K562 (cell line): ENCODE data around the gene CGREF1. TPM values are rescaled to one million over a fixed set of nuclear protein-coding genes. Genes with fewer than 3 reads are reported as not detected.

Experiments used
- ARHGAP35 ChIP-seq: fragments of 450-650 bp; IDR thresholded peaks from 2 replicates; pipeline ENCODE4 v1.6.1; 2018; ENCODE audit not compliant: partially characterized antibody
- COPS2 ChIP-seq: fragments of 450-650 bp; conservative IDR thresholded peaks from 2 replicates; pipeline ENCODE4 v1.6.1; 2016; ENCODE audit warnings: mild to moderate bottlenecking, moderate library complexity
- HDAC2 ChIP-seq: fragments of 450-650 bp; IDR thresholded peaks from 2 replicates; pipeline ENCODE4 v1.6.1; 2016; ENCODE audit warnings: mild to moderate bottlenecking
- L3MBTL2 ChIP-seq: fragments of 450-650 bp; IDR thresholded peaks from 2 replicates; pipeline ENCODE4 v1.6.1; 2016; ENCODE audit warnings: mild to moderate bottlenecking, moderate library complexity
- PHB ChIP-seq: fragments of 250-450 bp; sonication (Bioruptor Pico); IDR thresholded peaks from 2 replicates; pipeline ENCODE4 v1.5.0; 2021
- PHF21A ChIP-seq: fragments of 450-650 bp; IDR thresholded peaks from 2 replicates; pipeline ENCODE4 v1.6.1; 2017; ENCODE audit warnings: low read depth, borderline replicate concordance
- SFPQ ChIP-seq: fragments of 200-400 bp; formaldehyde crosslinking; IDR thresholded peaks from 2 replicates; pipeline ENCODE4 v1.6.1; 2017; ENCODE audit warnings: mild to moderate bottlenecking, low read depth, low read length, moderate library complexity
- TBL1XR1 ChIP-seq, 2 experiments: IDR thresholded peaks; 2 replicates each; pipeline ENCODE4 v1.6.1; 2012; ENCODE audit warnings: improper control_type of control experiment in 2 of 2, low read length in 2 of 2, mild to moderate bottlenecking in 1 of 2
- ZNF232 ChIP-seq: sonication (generic); formaldehyde crosslinking; IDR thresholded peaks from 2 replicates; pipeline ENCODE4 v1.8.0; 2022; ENCODE audit warnings: mild to moderate bottlenecking, missing genetic modification reagents
- ZNF395 ChIP-seq: fragments of 200-800 bp; sonication (Bioruptor generic); IDR thresholded peaks from 2 replicates; pipeline ENCODE4 v1.6.1; 2017; ENCODE audit warnings: missing genetic modification characterization, missing compliant biosample characterization
- ZNF699 ChIP-seq: fragments of 250-450 bp; sonication (Bioruptor Pico); IDR thresholded peaks from 2 replicates; pipeline ENCODE4 v1.8.0; 2021; ENCODE audit warnings: mild to moderate bottlenecking, moderate library complexity; ENCODE audit not compliant: insufficient replicate concordance
- polyA plus RNA-seq, 8 experiments: library from polyadenylated mRNA; depleted of rRNA in 4 of 8; stranded (reverse) in 5 of 8; unstranded in 3 of 8; fragments of >200 nt; fragmentation: Nextera tagmentation in 2 of 8; fragmentation: Illumina TruSeq in 1 of 8; extraction: Ambion mirVana in 2 of 8; extraction: Trizol in 1 of 8; gene quantifications; 2 replicates each; pipeline versions ENCODE4 v1.2.1 to v1.2.3, GENCODE V29; 2011 to 2014; ENCODE audit warnings: inconsistent platforms in 1 of 8, missing spikeins in 1 of 8
- total RNA-seq, 7 experiments: library from RNA; depleted of rRNA in 6 of 7; stranded (reverse); fragments of >200 nt in 6 of 7; fragmentation: Illumina TruSeq in 2 of 7; extraction: Trizol in 2 of 7; gene quantifications; 2 replicates each; pipeline versions ENCODE4 v1.2.1 to v1.2.3, GENCODE V29; 2011 to 2021; ENCODE audit warnings: low replicate concordance in 1 of 7
- TF ChIP-seq, protein P1 (sequence below): fragments of 250-450 bp; sonication (Bioruptor Pico); IDR thresholded peaks from 2 replicates; pipeline ENCODE4 v1.5.0; 2021
- TF ChIP-seq, protein P2 (sequence below), 2 experiments: fragments of 450-650 bp; IDR thresholded peaks; 2 replicates each; pipeline ENCODE4 v1.6.1; 2016; ENCODE audit warnings: mild to moderate bottlenecking in 2 of 2, borderline replicate concordance in 1 of 2, low read depth in 1 of 2, moderate library complexity in 1 of 2

The CGREF1 gene
- total and polyA plus RNA-seq, 9 of the 15 experiments (the other 6 are each of a cell fraction or from before 2014, with no cell fraction given) = 0.07 to 0.50 (median 0.37) TPM

DNA sequence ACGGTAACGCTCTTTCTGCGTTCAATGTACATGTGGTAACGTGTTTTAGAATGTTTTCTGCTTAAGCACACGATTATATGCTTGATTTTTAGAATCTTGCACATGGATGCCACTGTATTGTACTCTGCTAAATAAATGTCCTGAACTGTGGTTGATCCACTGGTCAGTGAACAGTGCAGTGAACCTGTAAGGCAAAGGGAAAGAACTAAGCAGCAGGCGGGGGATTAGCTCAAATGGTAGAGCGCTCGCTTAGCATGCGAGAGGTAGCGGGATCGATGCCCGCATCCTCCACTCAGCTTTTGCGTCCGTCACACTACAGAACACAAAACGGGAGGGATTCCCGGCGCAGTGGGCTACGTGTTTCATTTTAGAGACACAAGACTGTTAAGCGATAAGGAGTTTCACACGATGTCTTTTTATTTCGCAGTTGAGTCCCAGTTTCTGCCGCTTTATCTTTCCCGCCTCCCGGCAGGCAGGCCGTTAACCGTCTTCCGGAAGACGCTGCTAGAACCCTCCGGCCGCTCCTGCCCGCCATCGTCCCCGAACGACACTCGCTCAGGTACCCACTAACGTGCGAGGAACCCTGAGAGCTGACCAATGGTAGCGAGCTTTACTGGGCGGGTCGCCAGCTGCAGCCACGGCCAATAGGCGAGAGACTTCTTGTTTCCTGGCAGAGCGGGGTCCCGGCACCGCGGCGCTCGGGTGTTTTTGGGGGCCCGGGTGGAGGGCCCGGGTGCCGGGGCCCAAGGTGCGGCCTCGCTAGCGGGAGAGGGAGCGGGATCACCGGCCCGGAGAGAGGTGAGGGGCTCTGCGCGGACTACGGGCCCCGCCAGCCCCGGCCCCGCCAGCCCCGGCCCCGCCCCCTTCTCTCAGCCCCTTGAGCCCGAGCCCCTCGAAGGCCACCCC, 67.7 kb downstream of the CGREF1 start, which contains the start of gene AGBL5 (continued):
- TF ChIP-seq PHF21A (no peak), TBL1XR1 (IDR thresholded peaks at IDR 0.05; ENCODE audit: low read length in 2 of 2) (peak in 1 of 2 experiments; percentile 42; a peak in 1 of 4 replicates), COPS2 (no peak), HDAC2 (peak; percentile 87), SFPQ (no peak), ARHGAP35 (no peak), ZNF395 (CRISPR knock-in tag) (peak; percentile 66), ZNF232 (0 out of 2 replicates have a peak, but pooled peaks have one; percentile 4), PHB (CRISPR knock-in tag) (0 out of 2 replicates have a peak, but pooled peaks have one; percentile 67), L3MBTL2 (peak; percentile 100), ZNF699 (CRISPR knock-in tag) (no peak)
- TF ChIP-seq, protein P1, sequence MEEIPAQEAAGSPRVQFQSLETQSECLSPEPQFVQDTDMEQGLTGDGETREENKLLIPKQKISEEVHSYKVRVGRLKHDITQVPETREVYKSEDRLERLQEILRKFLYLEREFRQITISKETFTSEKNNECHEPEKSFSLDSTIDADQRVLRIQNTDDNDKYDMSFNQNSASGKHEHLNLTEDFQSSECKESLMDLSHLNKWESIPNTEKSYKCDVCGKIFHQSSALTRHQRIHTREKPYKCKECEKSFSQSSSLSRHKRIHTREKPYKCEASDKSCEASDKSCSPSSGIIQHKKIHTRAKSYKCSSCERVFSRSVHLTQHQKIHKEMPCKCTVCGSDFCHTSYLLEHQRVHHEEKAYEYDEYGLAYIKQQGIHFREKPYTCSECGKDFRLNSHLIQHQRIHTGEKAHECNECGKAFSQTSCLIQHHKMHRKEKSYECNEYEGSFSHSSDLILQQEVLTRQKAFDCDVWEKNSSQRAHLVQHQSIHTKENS = peak; percentile 82; the same call in 1 of the 2 replicates
- TF ChIP-seq, protein P2, sequence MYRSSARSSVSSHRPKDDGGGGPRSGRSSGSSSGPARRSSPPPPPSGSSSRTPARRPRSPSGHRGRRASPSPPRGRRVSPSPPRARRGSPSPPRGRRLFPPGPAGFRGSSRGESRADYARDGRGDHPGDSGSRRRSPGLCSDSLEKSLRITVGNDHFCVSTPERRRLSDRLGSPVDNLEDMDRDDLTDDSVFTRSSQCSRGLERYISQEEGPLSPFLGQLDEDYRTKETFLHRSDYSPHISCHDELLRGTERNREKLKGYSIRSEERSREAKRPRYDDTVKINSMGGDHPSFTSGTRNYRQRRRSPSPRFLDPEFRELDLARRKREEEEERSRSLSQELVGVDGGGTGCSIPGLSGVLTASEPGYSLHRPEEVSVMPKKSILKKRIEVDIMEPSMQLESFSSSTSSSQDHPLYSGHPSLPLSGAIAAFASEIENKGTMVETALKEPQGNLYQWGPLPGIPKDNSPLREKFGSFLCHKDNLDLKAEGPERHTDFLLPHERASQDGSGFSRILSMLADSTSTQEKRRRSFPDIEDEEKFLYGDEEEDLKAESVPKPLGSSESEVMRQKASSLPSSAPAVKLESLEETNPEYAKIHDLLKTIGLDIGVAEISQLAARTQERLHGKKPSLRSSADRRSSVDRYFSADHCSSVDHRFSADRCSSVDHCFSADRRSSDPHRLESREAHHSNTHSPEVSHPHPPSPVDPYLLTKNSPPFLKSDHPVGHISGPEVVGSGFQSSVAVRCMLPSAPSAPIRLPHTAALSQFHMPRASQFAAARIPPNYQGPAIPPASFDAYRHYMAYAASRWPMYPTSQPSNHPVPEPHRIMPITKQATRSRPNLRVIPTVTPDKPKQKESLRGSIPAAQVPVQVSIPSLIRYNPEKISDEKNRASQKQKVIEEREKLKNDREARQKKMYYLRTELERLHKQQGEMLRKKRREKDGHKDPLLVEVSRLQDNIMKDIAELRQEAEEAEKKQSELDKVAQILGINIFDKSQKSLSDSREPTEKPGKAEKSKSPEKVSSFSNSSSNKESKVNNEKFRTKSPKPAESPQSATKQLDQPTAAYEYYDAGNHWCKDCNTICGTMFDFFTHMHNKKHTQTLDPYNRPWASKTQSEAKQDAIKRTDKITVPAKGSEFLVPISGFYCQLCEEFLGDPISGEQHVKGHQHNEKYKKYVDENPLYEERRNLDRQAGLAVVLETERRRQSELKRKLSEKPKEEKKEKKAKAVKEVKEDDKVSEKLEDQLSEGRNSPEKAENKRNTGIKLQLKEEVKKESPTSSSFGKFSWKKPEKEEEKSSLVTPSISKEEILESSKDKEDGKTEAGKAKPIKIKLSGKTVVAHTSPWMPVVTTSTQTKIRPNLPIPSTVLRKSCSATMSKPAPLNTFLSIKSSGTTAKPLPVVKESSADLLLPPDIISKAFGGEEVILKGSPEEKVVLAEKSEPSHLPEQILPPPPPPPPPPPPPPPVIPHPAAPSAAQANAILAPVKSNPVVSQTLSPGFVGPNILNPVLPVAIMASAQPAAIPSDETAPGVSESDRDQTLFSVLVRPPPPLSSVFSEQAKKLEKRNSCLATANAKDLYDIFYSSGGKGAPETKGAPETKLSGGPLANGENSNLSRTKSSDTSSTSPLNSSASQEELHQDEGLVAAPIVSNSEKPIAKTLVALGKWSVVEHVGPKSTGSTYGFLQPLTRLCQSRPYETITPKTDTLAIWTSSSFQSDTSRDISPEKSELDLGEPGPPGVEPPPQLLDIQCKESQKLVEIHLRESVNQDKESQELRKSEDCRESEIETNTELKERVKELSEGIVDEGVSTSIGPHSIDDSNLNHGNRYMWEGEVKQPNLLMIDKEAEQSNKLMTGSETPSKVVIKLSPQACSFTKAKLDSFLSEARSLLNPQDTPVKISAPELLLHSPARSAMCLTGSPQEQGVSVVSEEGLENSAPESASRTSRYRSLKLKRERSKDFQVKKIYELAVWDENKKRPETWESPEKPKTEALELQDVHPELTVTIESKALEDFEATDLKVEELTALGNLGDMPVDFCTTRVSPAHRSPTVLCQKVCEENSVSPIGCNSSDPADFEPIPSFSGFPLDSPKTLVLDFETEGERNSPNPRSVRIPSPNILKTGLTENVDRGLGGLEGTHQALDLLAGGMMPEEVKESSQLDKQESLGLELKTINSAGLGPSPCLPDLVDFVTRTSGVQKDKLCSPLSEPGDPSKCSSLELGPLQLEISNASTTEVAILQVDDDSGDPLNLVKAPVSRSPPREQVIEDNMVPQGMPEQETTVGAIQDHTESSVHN (IDR thresholded peaks at IDR 0.05; ENCODE audit: borderline replicate concordance in 1 of 2, low read depth in 1 of 2) = no peak
